Liver (tissue), 9 donors: ENCODE measurements around the gene MYLIP. TPM values are rescaled to one million over a fixed set of nuclear protein-coding genes. Genes with fewer than 3 reads are reported as not detected.

Source experiments
- DNase-seq: peaks from one replicate; pipeline ENCODE4 v3.0.0-alpha.2; 2017; ENCODE audit warnings: low spot score
- H3K27ac ChIP-seq, 2 donors: one replicate each; pipeline ENCODE4 v1.7.0; 2013; ENCODE audit warnings: inconsistent platforms in 2 of 2, low read length in 2 of 2, control low read depth in 1 of 2, low read depth in 1 of 2, mild to moderate bottlenecking in 1 of 2
- H3K27me3 ChIP-seq, 4 donors: one replicate each; pipeline versions ENCODE4 v1.6.1 to v1.7.0; 2013; ENCODE audit warnings: low read length in 3 of 4, inconsistent platforms in 1 of 4, mild to moderate bottlenecking in 1 of 4, moderate library complexity in 1 of 4; ENCODE audit not compliant: control insufficient read depth in 4 of 4, insufficient read depth in 4 of 4
- H3K36me3 ChIP-seq, 4 donors: one replicate each; pipeline versions ENCODE4 v1.6.1 to v1.7.0; 2013; ENCODE audit warnings: low read length in 3 of 4, mild to moderate bottlenecking in 3 of 4, low read depth in 1 of 4, moderate library complexity in 1 of 4; ENCODE audit not compliant: control insufficient read depth in 4 of 4, insufficient read depth in 3 of 4
- H3K4me1 ChIP-seq, 4 donors: one replicate each; pipeline versions ENCODE4 v1.6.1 to v1.7.0; 2013; ENCODE audit warnings: low read length in 3 of 4, mild to moderate bottlenecking in 3 of 4, moderate library complexity in 1 of 4; ENCODE audit not compliant: control insufficient read depth in 4 of 4, insufficient read depth in 4 of 4
- H3K4me3 ChIP-seq, 3 donors: one replicate each; pipeline versions ENCODE4 v1.6.1 to v1.7.0; 2013; ENCODE audit warnings: low read length in 3 of 3, control low read depth in 1 of 3, low read depth in 1 of 3, mild to moderate bottlenecking in 1 of 3
- H3K9ac ChIP-seq, 2 donors: one replicate each; pipeline ENCODE4 v1.7.0; 2013; ENCODE audit warnings: low read length in 2 of 2, mild to moderate bottlenecking in 2 of 2, moderate library complexity in 2 of 2, control low read depth in 1 of 2, low read depth in 1 of 2
- H3K9me3 ChIP-seq, 4 donors: one replicate each; pipeline versions ENCODE4 v1.6.1 to v1.7.0; 2013; ENCODE audit warnings: low read length in 3 of 4; ENCODE audit not compliant: control insufficient read depth in 4 of 4
- EGR1 ChIP-seq, 2 donors: IDR thresholded peaks; 2 replicates each; pipeline ENCODE4 v1.6.1; 2016 to 2018; ENCODE audit warnings: antibody characterized with exemption in 2 of 2, low read depth in 2 of 2
- FOXA1 ChIP-seq: IDR thresholded peaks from 2 replicates; pipeline ENCODE4 v1.6.1; 2016; ENCODE audit warnings: antibody characterized with exemption
- GABPA ChIP-seq, 2 donors: IDR thresholded peaks in 1 of 2; conservative IDR thresholded peaks in 1 of 2; 2 replicates each; pipeline ENCODE4 v1.6.1; 2016; ENCODE audit warnings: antibody characterized with exemption in 2 of 2, mild to moderate bottlenecking in 1 of 2, moderate library complexity in 1 of 2
- HNF4A ChIP-seq, 2 donors: conservative IDR thresholded peaks; 2 replicates each; pipeline ENCODE4 v1.6.1; 2016; ENCODE audit warnings: antibody characterized with exemption in 2 of 2, mild to moderate bottlenecking in 2 of 2
- HNF4G ChIP-seq: IDR thresholded peaks from 2 replicates; pipeline ENCODE4 v1.6.1; 2016; ENCODE audit warnings: antibody characterized with exemption
- JUND ChIP-seq, 2 donors: IDR thresholded peaks; 2 replicates each; pipeline ENCODE4 v1.6.1; 2016; ENCODE audit warnings: antibody characterized with exemption in 2 of 2
- NR2F2 ChIP-seq: IDR thresholded peaks from 2 replicates; pipeline ENCODE4 v1.6.1; 2016; ENCODE audit warnings: antibody characterized with exemption
- RAD21 ChIP-seq, 2 donors: IDR thresholded peaks; 2 replicates each; pipeline ENCODE4 v1.6.1; 2016; ENCODE audit warnings: antibody characterized with exemption in 2 of 2, mild to moderate bottlenecking in 2 of 2
- RXRA ChIP-seq, 2 donors: IDR thresholded peaks; 2 replicates each; pipeline ENCODE4 v1.6.1; 2017 to 2018; ENCODE audit warnings: antibody characterized with exemption in 2 of 2, mild to moderate bottlenecking in 1 of 2
- TAF1 ChIP-seq: conservative IDR thresholded peaks from 2 replicates; pipeline ENCODE4 v1.6.1; 2016; ENCODE audit warnings: antibody characterized with exemption, mild to moderate bottlenecking
- YY1 ChIP-seq: IDR thresholded peaks from 2 replicates; pipeline ENCODE4 v1.6.1; 2016; ENCODE audit warnings: antibody characterized with exemption, mild to moderate bottlenecking
- WGBS: extraction: QIAGEN DNeasy Blood & Tissue Kit; methylation state at CpG from one replicate; pipeline ENCODE4 v1.1.7; 2013; 5-methylcytosine and 5-hydroxymethylcytosine counted together
- polyA plus RNA-seq, 2 donors: library from polyadenylated mRNA; stranded (reverse) in 1 of 2; unstranded in 1 of 2; fragments of 200-250 nt in 1 of 2; fragments of >200 nt in 1 of 2; fragmentation: Nextera tagmentation in 1 of 2; extraction: Ambion mirVana in 1 of 2; gene quantifications; one replicate each; pipeline versions ENCODE4 v1.2.1 to v1.2.3, GENCODE V29; 2013 to 2015
- total RNA-seq, 2 donors: library from RNA; depleted of rRNA; stranded (reverse); fragments of >200 nt; gene quantifications; one replicate each; pipeline ENCODE4 v1.2.3, GENCODE V29; 2014
- TF ChIP-seq, protein P1 (sequence below): IDR thresholded peaks from 2 replicates; pipeline ENCODE4 v1.6.1; 2016; ENCODE audit warnings: antibody characterized with exemption, mild to moderate bottlenecking
- TF ChIP-seq, protein P2 (sequence below): IDR thresholded peaks from 2 replicates; pipeline ENCODE4 v1.6.1; 2016; ENCODE audit warnings: antibody characterized with exemption
- TF ChIP-seq, protein P3 (sequence below): fragments of 150-350 bp; IDR thresholded peaks from 2 replicates; pipeline ENCODE4 v1.5.1; 2017; ENCODE audit warnings: improper control_type of control experiment, low read depth, low read length; ENCODE audit not compliant: missing input control
- donor health status: healthy.
- donor health status: healthy.
- donor health status: healthy.
- donor health status: healthy.
- donor health status: healthy.

MYLIP gene
- total and polyA plus RNA-seq, 4 donors = 2.7 to 29.4 (median 4.4) TPM

DNA sequence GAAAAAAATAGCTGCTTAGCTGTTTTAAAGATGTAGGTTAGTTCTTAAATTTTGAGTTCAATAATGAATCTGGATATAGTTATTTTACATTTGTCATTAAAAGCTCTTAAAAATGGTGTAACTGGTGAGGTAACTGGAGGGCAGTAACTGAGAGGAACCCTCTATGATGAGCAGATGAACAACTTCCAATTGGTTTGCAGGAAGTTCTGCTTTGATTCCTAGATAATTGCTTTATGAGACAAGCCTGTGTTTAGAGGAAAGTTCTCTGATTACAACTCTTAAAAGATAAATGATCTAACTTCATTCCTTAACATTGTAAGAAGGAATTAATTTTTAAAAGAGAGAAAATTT lies 8.5 kb downstream of the MYLIP start (continued):
- TF ChIP-seq, protein P1, sequence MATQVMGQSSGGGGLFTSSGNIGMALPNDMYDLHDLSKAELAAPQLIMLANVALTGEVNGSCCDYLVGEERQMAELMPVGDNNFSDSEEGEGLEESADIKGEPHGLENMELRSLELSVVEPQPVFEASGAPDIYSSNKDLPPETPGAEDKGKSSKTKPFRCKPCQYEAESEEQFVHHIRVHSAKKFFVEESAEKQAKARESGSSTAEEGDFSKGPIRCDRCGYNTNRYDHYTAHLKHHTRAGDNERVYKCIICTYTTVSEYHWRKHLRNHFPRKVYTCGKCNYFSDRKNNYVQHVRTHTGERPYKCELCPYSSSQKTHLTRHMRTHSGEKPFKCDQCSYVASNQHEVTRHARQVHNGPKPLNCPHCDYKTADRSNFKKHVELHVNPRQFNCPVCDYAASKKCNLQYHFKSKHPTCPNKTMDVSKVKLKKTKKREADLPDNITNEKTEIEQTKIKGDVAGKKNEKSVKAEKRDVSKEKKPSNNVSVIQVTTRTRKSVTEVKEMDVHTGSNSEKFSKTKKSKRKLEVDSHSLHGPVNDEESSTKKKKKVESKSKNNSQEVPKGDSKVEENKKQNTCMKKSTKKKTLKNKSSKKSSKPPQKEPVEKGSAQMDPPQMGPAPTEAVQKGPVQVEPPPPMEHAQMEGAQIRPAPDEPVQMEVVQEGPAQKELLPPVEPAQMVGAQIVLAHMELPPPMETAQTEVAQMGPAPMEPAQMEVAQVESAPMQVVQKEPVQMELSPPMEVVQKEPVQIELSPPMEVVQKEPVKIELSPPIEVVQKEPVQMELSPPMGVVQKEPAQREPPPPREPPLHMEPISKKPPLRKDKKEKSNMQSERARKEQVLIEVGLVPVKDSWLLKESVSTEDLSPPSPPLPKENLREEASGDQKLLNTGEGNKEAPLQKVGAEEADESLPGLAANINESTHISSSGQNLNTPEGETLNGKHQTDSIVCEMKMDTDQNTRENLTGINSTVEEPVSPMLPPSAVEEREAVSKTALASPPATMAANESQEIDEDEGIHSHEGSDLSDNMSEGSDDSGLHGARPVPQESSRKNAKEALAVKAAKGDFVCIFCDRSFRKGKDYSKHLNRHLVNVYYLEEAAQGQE = no peak
- TF ChIP-seq EGR1 (IDR thresholded peaks at IDR 0.05; ENCODE audit: low read depth in 2 of 2) = no peak
- TF ChIP-seq GABPA (IDR thresholded peaks at IDR 0.05 in 1 of 2, conservative IDR thresholded peaks at IDR 0.05 in 1 of 2) = no peak
- no peak for TF ChIP-seq YY1
- TF ChIP-seq, protein P2, sequence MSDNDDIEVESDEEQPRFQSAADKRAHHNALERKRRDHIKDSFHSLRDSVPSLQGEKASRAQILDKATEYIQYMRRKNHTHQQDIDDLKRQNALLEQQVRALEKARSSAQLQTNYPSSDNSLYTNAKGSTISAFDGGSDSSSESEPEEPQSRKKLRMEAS = no peak

DNA sequence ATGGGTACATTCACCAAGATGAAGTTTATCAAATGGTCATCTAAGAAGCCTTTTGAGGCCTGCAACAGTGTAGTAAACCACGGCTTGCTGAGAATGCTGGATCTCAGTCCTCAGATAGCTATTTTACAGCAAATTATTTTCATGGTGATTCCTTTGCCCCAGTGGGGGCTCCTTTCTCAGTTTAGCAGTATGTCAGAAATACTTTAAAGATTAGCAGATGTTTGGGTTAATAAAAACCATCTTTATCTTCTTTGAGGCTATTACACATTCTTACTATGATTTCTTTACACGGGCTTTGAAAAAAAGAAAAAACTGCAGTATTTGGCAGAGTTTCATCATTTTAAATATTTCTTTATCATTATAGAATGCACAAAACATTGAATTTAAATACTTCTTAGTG lies 10.7 kb downstream of the MYLIP start:
- H3K27ac ChIP-seq = no peak overlapping the region
- 80% methylated on average over 2 of the region's 2 CpGs for WGBS
- H3K27me3 ChIP-seq = no peaks in the 10 kb centered on the region
- H3K4me1 ChIP-seq = peaks cover 0 to 2% (median 0%) of the 10 kb centered on the region in 4 donors
- no peak overlapping the region for H3K9ac ChIP-seq
- H3K4me3 ChIP-seq = no peak overlapping the region
- H3K36me3 ChIP-seq = peaks cover 2 to 20% (median 18%) of the 10 kb centered on the region in 4 donors
- no peaks in the 10 kb centered on the region for H3K9me3 ChIP-seq
- TF ChIP-seq RAD21 (IDR thresholded peaks at IDR 0.05) (no peak), YY1 (no peak), FOXA1 (no peak), JUND (IDR thresholded peaks at IDR 0.05) (no peak), TAF1 (no peak), NR2F2 (no peak), HNF4G (no peak), GABPA (IDR thresholded peaks at IDR 0.05 in 1 of 2, conservative IDR thresholded peaks at IDR 0.05 in 1 of 2) (no peak), RXRA (IDR thresholded peaks at IDR 0.05) (no peak), HNF4A (conservative IDR thresholded peaks at IDR 0.05) (no peak)
- TF ChIP-seq, protein P2 = no peak
- TF ChIP-seq, protein P3, sequence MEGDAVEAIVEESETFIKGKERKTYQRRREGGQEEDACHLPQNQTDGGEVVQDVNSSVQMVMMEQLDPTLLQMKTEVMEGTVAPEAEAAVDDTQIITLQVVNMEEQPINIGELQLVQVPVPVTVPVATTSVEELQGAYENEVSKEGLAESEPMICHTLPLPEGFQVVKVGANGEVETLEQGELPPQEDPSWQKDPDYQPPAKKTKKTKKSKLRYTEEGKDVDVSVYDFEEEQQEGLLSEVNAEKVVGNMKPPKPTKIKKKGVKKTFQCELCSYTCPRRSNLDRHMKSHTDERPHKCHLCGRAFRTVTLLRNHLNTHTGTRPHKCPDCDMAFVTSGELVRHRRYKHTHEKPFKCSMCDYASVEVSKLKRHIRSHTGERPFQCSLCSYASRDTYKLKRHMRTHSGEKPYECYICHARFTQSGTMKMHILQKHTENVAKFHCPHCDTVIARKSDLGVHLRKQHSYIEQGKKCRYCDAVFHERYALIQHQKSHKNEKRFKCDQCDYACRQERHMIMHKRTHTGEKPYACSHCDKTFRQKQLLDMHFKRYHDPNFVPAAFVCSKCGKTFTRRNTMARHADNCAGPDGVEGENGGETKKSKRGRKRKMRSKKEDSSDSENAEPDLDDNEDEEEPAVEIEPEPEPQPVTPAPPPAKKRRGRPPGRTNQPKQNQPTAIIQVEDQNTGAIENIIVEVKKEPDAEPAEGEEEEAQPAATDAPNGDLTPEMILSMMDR = no peak
- TF ChIP-seq, protein P1 = no peak
- no peak for DNase-seq
